Tibial nerve (tissue), 4 donors: ENCODE measurements around the gene TMEM174.

ENCODE experiments used
- EP300 ChIP-seq, 2 donors: sonication (generic); formaldehyde crosslinking; IDR thresholded peaks; one replicate each; pipeline ENCODE4 v1.6.1; 2017; ENCODE audit warnings: antibody characterized with exemption in 2 of 2, mild to moderate bottlenecking in 1 of 2
- POLR2A ChIP-seq, 2 donors: fragments of 450-650 bp; IDR thresholded peaks; one replicate each; pipeline ENCODE4 v1.6.1; 2017; ENCODE audit warnings: antibody characterized with exemption in 2 of 2, mild to moderate bottlenecking in 2 of 2, moderate library complexity in 2 of 2
- TF ChIP-seq, protein P1 (sequence below), 5 experiments: fragments of 200-600 bp in 3 of 5; fragments of 450-650 bp in 2 of 5; sonication (generic) in 3 of 5; IDR thresholded peaks; one replicate each; pipeline ENCODE4 v1.5.1; 2016 to 2019; ENCODE audit warnings: antibody characterized with exemption in 5 of 5, mild to moderate bottlenecking in 3 of 5, moderate library complexity in 2 of 5

DNA sequence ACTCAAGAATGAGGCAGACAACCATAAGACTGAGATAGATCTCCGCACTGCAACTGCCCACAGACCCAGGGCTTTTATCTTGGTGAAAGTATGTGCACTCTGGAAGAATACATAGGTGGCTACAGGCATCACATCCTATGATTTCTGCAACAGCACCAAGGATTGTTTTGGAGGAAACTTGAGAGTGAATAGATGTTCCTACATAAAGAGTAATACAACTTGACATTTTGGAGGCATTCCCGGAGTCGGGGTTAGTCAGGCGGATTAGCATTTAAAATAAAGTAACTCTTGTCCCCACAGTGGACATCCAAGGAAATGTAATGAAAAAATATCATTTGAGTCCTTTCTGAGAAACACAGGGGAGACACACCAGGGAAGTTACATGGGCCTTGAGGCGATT lies 26.7 kb downstream of the TMEM174 start:
- TF ChIP-seq, protein P1, sequence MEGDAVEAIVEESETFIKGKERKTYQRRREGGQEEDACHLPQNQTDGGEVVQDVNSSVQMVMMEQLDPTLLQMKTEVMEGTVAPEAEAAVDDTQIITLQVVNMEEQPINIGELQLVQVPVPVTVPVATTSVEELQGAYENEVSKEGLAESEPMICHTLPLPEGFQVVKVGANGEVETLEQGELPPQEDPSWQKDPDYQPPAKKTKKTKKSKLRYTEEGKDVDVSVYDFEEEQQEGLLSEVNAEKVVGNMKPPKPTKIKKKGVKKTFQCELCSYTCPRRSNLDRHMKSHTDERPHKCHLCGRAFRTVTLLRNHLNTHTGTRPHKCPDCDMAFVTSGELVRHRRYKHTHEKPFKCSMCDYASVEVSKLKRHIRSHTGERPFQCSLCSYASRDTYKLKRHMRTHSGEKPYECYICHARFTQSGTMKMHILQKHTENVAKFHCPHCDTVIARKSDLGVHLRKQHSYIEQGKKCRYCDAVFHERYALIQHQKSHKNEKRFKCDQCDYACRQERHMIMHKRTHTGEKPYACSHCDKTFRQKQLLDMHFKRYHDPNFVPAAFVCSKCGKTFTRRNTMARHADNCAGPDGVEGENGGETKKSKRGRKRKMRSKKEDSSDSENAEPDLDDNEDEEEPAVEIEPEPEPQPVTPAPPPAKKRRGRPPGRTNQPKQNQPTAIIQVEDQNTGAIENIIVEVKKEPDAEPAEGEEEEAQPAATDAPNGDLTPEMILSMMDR (IDR thresholded peaks at IDR 0.05) = no peak
- no peak for TF ChIP-seq POLR2A (IDR thresholded peaks at IDR 0.05)
- TF ChIP-seq EP300 (IDR thresholded peaks at IDR 0.05) = no peak
